Measurements from ENCODE around the gene LPP.

- TF ChIP-seq SUZ12 (IDR thresholded peaks at IDR 0.05) (no peak), FOXA1 (IDR thresholded peaks at IDR 0.05) (no peak), SP1 (IDR thresholded peaks at IDR 0.05) (no peak), ELF4 (IDR thresholded peaks at IDR 0.05) (no peak), BHLHE40 (IDR thresholded peaks at IDR 0.05; ENCODE audit: borderline replicate concordance) (no peak), LEF1 (IDR thresholded peaks at IDR 0.05; ENCODE audit: borderline replicate concordance) (no peak), ZNF384 (IDR thresholded peaks at IDR 0.05) (no peak), PKNOX1 (IDR thresholded peaks at IDR 0.05) (no peak), NFRKB (IDR thresholded peaks at IDR 0.05) (no peak), FOXM1 (IDR thresholded peaks at IDR 0.05; ENCODE audit: borderline replicate concordance) (no peak), CTBP1 (IDR thresholded peaks at IDR 0.05; ENCODE audit: borderline replicate concordance) (no peak), HDGF (IDR thresholded peaks at IDR 0.05; ENCODE audit: borderline replicate concordance) (no peak)
These were observed 723.4 kb downstream of the LPP start for GRCh38 chr3:188877381-188877780.
